Measurements from ENCODE around the gene SRC. TPM values are rescaled to one million over a fixed set of nuclear protein-coding genes. Genes with fewer than 3 reads are reported as not detected.

Gene SRC
- total and polyA plus RNA-seq, 2 experiments from 2014 or later, result 8.0 to 25.9 TPM

GRCh38 chr20:37436527-37437186 is 90.7 kb downstream of the SRC start:
- H3K4me3 ChIP-seq, result no peak overlapping the region
- no peaks in the 10 kb centered on the region for H4K20me1 ChIP-seq (replicated peaks; ENCODE audit: insufficient read depth)
- TF ChIP-seq JUNB (IDR thresholded peaks at IDR 0.05; ENCODE audit: unreplicated experiment) (no peak), ZNF331 (CRISPR knock-in tag; IDR thresholded peaks at IDR 0.05; ENCODE audit: low read depth) (no peak), CTCF (conservative IDR thresholded peaks at IDR 0.05; ENCODE audit: low read depth in 2 of 2) (no peak)
- Mint-ChIP-seq H3K36me3 (ENCODE audit: low read depth) (no peaks in the 10 kb centered on the region), H3K27me3 (ENCODE audit: insufficient read depth, low read depth, poor library complexity) (peaks cover 2% of the 10 kb centered on the region), H3K4me1 (peaks cover 24% of the 10 kb centered on the region), H3K4me3 (no peak overlapping the region), H3K27ac (no peak overlapping the region), H3K9me3 (no peaks in the 10 kb centered on the region)
- no peak overlapping the region for H2AFZ ChIP-seq
- peaks cover 10% of the 10 kb centered on the region for H3K4me1 ChIP-seq (ENCODE audit: insufficient read depth)
- no peak overlapping the region for H3K4me2 ChIP-seq
- no peaks in the 10 kb centered on the region for H3K9me2 ChIP-seq (ENCODE audit: insufficient read depth)
- H3F3A ChIP-seq (replicated peaks; ENCODE audit: low read depth), result no peaks in the 10 kb centered on the region
- H3K27me3 ChIP-seq (ENCODE audit: insufficient read depth), result no peaks in the 10 kb centered on the region
- ATAC-seq, result no peak
- no peak overlapping the region for H3K27ac ChIP-seq (ENCODE audit: low read depth)
- H3K36me3 ChIP-seq (ENCODE audit: insufficient read depth), result no peaks in the 10 kb centered on the region
- H3K79me2 ChIP-seq (replicated peaks; ENCODE audit: insufficient read depth), result no peaks in the 10 kb centered on the region
- DNase-seq (ENCODE audit: low spot score), result no peak

- DNase-seq (ENCODE audit: low spot score), result no peak
- H3K27ac ChIP-seq (ENCODE audit: low read depth), result no peak overlapping the region
- H3K4me1 ChIP-seq (ENCODE audit: insufficient read depth), result peaks cover 10% of the 10 kb centered on the region
- H3K4me2 ChIP-seq, result no peak overlapping the region
- no peaks in the 10 kb centered on the region for H3K27me3 ChIP-seq (ENCODE audit: insufficient read depth)
- Mint-ChIP-seq H3K4me1 (peaks cover 24% of the 10 kb centered on the region), H3K4me3 (no peak overlapping the region), H3K27me3 (ENCODE audit: insufficient read depth, low read depth, poor library complexity) (peaks cover 2% of the 10 kb centered on the region), H3K9me3 (no peaks in the 10 kb centered on the region), H3K27ac (no peak overlapping the region), H3K36me3 (ENCODE audit: low read depth) (no peaks in the 10 kb centered on the region)
- peak overlapping the region; percentile 95 for H2AFZ ChIP-seq
- no peaks in the 10 kb centered on the region for H3K79me2 ChIP-seq (replicated peaks; ENCODE audit: insufficient read depth)
- no peak overlapping the region for H3K4me3 ChIP-seq
- no peak for ATAC-seq
- no peaks in the 10 kb centered on the region for H4K20me1 ChIP-seq (replicated peaks; ENCODE audit: insufficient read depth)
- H3K9me2 ChIP-seq (ENCODE audit: insufficient read depth), result no peaks in the 10 kb centered on the region
- TF ChIP-seq EZH2phosphoT487 (IDR thresholded peaks at IDR 0.05; ENCODE audit: unreplicated experiment) (no peak), ZNF114 (CRISPR knock-in tag; IDR thresholded peaks at IDR 0.05) (no peak), STAT1 (IDR thresholded peaks at IDR 0.05; ENCODE audit: unreplicated experiment) (no peak), ZNF331 (CRISPR knock-in tag; IDR thresholded peaks at IDR 0.05; ENCODE audit: low read depth) (no peak)
- TF ChIP-seq, protein P1, sequence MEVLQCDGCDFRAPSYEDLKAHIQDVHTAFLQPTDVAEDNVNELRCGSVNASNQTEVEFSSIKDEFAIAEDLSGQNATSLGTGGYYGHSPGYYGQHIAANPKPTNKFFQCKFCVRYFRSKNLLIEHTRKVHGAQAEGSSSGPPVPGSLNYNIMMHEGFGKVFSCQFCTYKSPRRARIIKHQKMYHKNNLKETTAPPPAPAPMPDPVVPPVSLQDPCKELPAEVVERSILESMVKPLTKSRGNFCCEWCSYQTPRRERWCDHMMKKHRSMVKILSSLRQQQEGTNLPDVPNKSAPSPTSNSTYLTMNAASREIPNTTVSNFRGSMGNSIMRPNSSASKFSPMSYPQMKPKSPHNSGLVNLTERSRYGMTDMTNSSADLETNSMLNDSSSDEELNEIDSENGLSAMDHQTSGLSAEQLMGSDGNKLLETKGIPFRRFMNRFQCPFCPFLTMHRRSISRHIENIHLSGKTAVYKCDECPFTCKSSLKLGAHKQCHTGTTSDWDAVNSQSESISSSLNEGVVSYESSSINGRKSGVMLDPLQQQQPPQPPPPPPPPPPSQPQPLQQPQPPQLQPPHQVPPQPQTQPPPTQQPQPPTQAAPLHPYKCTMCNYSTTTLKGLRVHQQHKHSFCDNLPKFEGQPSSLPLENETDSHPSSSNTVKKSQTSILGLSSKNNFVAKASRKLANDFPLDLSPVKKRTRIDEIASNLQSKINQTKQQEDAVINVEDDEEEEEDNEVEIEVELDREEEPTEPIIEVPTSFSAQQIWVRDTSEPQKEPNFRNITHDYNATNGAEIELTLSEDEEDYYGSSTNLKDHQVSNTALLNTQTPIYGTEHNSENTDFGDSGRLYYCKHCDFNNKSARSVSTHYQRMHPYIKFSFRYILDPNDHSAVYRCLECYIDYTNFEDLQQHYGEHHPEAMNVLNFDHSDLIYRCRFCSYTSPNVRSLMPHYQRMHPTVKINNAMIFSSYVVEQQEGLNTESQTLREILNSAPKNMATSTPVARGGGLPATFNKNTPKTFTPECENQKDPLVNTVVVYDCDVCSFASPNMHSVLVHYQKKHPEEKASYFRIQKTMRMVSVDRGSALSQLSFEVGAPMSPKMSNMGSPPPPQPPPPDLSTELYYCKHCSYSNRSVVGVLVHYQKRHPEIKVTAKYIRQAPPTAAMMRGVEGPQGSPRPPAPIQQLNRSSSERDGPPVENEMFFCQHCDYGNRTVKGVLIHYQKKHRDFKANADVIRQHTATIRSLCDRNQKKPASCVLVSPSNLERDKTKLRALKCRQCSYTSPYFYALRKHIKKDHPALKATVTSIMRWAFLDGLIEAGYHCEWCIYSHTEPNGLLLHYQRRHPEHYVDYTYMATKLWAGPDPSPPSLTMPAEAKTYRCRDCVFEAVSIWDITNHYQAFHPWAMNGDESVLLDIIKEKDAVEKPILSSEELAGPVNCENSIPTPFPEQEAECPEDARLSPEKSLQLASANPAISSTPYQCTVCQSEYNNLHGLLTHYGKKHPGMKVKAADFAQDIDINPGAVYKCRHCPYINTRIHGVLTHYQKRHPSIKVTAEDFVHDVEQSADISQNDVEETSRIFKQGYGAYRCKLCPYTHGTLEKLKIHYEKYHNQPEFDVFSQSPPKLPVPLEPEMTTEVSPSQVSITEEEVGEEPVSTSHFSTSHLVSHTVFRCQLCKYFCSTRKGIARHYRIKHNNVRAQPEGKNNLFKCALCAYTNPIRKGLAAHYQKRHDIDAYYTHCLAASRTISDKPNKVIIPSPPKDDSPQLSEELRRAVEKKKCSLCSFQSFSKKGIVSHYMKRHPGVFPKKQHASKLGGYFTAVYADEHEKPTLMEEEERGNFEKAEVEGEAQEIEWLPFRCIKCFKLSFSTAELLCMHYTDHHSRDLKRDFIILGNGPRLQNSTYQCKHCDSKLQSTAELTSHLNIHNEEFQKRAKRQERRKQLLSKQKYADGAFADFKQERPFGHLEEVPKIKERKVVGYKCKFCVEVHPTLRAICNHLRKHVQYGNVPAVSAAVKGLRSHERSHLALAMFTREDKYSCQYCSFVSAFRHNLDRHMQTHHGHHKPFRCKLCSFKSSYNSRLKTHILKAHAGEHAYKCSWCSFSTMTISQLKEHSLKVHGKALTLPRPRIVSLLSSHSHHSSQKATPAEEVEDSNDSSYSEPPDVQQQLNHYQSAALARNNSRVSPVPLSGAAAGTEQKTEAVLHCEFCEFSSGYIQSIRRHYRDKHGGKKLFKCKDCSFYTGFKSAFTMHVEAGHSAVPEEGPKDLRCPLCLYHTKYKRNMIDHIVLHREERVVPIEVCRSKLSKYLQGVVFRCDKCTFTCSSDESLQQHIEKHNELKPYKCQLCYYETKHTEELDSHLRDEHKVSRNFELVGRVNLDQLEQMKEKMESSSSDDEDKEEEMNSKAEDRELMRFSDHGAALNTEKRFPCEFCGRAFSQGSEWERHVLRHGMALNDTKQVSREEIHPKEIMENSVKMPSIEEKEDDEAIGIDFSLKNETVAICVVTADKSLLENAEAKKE (CRISPR knock-in tag; IDR thresholded peaks at IDR 0.05), result no peak
- H3F3A ChIP-seq (replicated peaks; ENCODE audit: low read depth), result no peaks in the 10 kb centered on the region
- H3K36me3 ChIP-seq (ENCODE audit: insufficient read depth), result no peaks in the 10 kb centered on the region
These were observed 91.7 kb downstream of the SRC start for GRCh38 chr20:37437676-37438075.
